Heart left ventricle (tissue), 13 donors: ENCODE data around the gene CRYGB.

Experiments used
- CTCF ChIP-seq, 12 donors: fragments of 200-600 bp; sonication (generic) in 4 of 12; IDR thresholded peaks; one replicate each; pipeline versions ENCODE4 v1.5.0 to v1.8.0; 2018 to 2022; ENCODE audit warnings: antibody characterized with exemption in 12 of 12, mild to moderate bottlenecking in 5 of 12
- POLR2A ChIP-seq, 2 donors: fragments of 450-650 bp; IDR thresholded peaks; one replicate each; pipeline ENCODE4 v1.6.1; 2017; ENCODE audit warnings: antibody characterized with exemption in 2 of 2, mild to moderate bottlenecking in 2 of 2, moderate library complexity in 2 of 2
- donor health status: ischemic (EF 13 %, LVEDD 7.1; RV severe dilation, severe dysfunction).
- donor health status: DM: no; HTN: yes; CAD: no.
- donor health status: DM: no; HTN: no; CAD: no.
- donor health status: ischemic (EF 25% LVEDD 6.9; RV normal size, moderate dysfunction).
- donor health status: ischemic (EF 25% LVEDD 5.7; RV mildly dilated, moderate dysfunction).
- donor health status: ischemic (EF 35%, LVEDD 5.7; RV mildly dilated, moderate dysfunction).
- donor health status: nonischemic (EF 11% LVEDD 7.7; RV severe dilation, severe dysfunction).
- donor health status: DM: yes; HTN: yes; CAD: no.
- donor health status: PGD.
- donor health status: ischemic (EF 29% LVEDD 5.4; RV normal size, mild dysfunction).
- donor health status: nonischemic (EF 23%, LVEDD 6.1; RV moderate dilation, normal function).

- TF ChIP-seq CTCF (IDR thresholded peaks at IDR 0.05), result no peak
- no peak for TF ChIP-seq POLR2A (IDR thresholded peaks at IDR 0.05)
Measured at GRCh38 chr2:208097313-208097712, 48.6 kb downstream of the CRYGB start.
